PFSK-1 (cell line): Measurements from ENCODE around the gene TNFSF15.

Experiments used
- FOXP2 ChIP-seq: optimal IDR thresholded peaks from 2 replicates; pipeline ENCODE3; 2011; ENCODE audit warnings: borderline replicate concordance, control low read depth, inconsistent platforms; ENCODE audit not compliant: insufficient read depth; ENCODE audit errors: extremely low read length, extremely low read depth
- POLR2AphosphoS5 ChIP-seq: IDR thresholded peaks from 2 replicates; pipeline ENCODE4 v1.6.1; 2012; ENCODE audit warnings: low read depth, mild to moderate bottlenecking, control low read depth, low read length, moderate library complexity
- SIN3A ChIP-seq: IDR thresholded peaks from 2 replicates; pipeline ENCODE4 v1.6.1; 2012; ENCODE audit warnings: mild to moderate bottlenecking, low read length, moderate library complexity, borderline replicate concordance; ENCODE audit not compliant: insufficient read depth
- TAF1 ChIP-seq: IDR thresholded peaks from 2 replicates; pipeline ENCODE4 v1.6.1; 2012; ENCODE audit warnings: low read length, control low read depth, borderline replicate concordance; ENCODE audit not compliant: insufficient read depth
- TF ChIP-seq, protein P1 (sequence below), 2 experiments: IDR thresholded peaks; 2 replicates each; pipeline versions ENCODE4 v1.6.1 to v1.8.0; 2011 to 2012; ENCODE audit warnings: low read depth in 2 of 2, low read length in 2 of 2, control low read depth in 1 of 2, inconsistent platforms in 1 of 2, mild to moderate bottlenecking in 1 of 2, moderate library complexity in 1 of 2; ENCODE audit not compliant: insufficient read depth in 1 of 2

TNFSF15 gene

DNA sequence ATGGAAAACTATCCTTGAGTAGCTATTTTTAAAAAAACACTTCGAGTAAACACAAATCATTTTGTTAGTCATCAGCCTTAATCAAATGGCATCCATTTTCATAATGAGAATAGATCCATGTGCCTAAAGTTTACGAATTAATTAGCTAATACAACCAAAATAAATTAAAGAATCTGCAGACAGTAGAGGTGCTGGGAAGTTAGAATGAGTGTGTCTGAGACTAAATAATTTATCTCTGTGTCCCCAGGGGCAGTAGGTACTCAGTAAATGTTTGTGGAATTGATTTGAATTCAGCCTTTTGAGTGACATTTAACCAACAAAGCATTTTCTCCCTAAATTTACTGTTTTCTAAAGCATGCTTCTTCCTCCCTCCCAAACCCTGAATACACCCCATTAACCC lies 18.6 kb downstream of the TNFSF15 start:
- TF ChIP-seq, protein P1, sequence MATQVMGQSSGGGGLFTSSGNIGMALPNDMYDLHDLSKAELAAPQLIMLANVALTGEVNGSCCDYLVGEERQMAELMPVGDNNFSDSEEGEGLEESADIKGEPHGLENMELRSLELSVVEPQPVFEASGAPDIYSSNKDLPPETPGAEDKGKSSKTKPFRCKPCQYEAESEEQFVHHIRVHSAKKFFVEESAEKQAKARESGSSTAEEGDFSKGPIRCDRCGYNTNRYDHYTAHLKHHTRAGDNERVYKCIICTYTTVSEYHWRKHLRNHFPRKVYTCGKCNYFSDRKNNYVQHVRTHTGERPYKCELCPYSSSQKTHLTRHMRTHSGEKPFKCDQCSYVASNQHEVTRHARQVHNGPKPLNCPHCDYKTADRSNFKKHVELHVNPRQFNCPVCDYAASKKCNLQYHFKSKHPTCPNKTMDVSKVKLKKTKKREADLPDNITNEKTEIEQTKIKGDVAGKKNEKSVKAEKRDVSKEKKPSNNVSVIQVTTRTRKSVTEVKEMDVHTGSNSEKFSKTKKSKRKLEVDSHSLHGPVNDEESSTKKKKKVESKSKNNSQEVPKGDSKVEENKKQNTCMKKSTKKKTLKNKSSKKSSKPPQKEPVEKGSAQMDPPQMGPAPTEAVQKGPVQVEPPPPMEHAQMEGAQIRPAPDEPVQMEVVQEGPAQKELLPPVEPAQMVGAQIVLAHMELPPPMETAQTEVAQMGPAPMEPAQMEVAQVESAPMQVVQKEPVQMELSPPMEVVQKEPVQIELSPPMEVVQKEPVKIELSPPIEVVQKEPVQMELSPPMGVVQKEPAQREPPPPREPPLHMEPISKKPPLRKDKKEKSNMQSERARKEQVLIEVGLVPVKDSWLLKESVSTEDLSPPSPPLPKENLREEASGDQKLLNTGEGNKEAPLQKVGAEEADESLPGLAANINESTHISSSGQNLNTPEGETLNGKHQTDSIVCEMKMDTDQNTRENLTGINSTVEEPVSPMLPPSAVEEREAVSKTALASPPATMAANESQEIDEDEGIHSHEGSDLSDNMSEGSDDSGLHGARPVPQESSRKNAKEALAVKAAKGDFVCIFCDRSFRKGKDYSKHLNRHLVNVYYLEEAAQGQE (IDR thresholded peaks at IDR 0.05; ENCODE audit: insufficient read depth in 1 of 2, low read depth in 2 of 2, low read length in 2 of 2) = no peak
- TF ChIP-seq FOXP2 (no peak), POLR2AphosphoS5 (no peak), SIN3A (no peak), TAF1 (no peak)

DNA sequence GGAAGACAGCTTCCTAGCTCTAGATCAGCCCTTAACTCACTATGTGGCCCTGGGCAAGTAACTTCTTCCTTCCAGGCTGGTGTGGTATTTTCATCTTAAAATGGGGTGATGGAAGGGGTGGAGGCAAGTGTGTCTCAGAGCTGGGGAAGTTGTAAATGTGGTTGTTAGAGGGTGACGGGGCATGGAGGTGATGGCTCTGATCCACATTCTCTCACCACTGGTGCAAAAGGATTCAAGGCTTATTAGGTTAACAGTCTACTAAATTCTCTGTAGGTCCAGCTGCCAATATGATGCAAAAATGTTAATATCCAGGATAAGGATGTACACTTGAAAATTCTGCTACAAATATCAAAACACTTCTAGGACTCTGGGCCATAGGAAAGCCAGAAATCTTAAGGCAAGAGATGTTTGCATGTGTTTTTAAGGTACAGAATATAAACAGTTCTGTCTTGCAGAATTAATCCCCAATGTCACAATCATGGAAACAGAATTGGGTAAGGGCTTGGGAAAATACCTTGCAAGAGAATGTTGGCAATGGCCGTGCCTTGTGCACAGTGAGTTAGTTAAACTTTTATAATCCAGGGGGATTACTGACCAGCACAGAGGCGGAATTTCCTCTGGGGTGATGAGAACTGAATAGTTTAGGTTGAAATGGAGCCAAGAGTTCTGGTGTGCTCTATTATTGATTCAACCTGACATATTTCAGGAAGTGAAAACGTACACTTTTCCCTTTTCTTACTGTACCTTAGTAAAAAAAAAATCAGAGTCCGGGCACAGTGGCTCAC lies 19.8 kb downstream of the TNFSF15 start:
- no peak for TF ChIP-seq FOXP2
- TF ChIP-seq, protein P1 (IDR thresholded peaks at IDR 0.05; ENCODE audit: insufficient read depth in 1 of 2, low read depth in 2 of 2, low read length in 2 of 2) = no peak
- no peak for TF ChIP-seq POLR2AphosphoS5

DNA sequence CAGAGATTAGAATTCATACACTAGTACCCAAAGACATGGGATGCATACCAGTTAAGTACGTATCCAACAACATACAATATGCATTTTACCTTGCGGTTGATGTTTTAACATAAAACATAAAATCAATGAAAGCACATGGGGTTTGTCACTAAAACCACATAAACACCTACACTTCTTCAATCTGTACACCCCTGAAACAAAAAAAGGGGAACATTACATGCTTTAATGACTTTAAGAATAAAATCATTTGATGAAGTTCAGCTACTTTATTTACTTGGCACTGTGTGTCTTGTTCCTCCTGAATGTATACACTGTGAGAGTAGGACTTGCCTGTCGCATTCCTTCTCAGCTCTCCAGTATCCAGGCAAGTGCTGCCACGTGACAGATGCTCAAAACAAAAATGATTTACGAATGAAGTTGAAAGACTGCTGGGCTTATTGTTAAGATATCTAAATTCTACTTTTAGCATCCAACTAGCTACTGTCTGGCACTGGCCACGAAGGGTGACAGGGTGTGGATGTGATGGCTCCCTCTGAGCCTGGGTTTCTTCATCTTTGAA lies 21.0 kb downstream of the TNFSF15 start:
- TF ChIP-seq, protein P1 (IDR thresholded peaks at IDR 0.05; ENCODE audit: insufficient read depth in 1 of 2, low read depth in 2 of 2, low read length in 2 of 2) = no peak
- TF ChIP-seq POLR2AphosphoS5 (no peak), TAF1 (no peak), FOXP2 (no peak), SIN3A (no peak)

- TF ChIP-seq POLR2AphosphoS5 (no peak), FOXP2 (no peak), TAF1 (no peak), SIN3A (no peak)
- TF ChIP-seq, protein P1 (IDR thresholded peaks at IDR 0.05; ENCODE audit: insufficient read depth in 1 of 2, low read depth in 2 of 2, low read length in 2 of 2) = no peak
Measured at GRCh38 chr9:114782586-114782985, 23.3 kb downstream of the TNFSF15 start.
